Gastrocnemius medialis (tissue), 4 donors: ENCODE data around the gene TMEM109.

Experiments
- POLR2A ChIP-seq, 2 donors: fragments of 450-650 bp; IDR thresholded peaks; one replicate each; pipeline ENCODE4 v1.6.1; 2017; ENCODE audit warnings: antibody characterized with exemption in 2 of 2, mild to moderate bottlenecking in 2 of 2, moderate library complexity in 2 of 2
- TF ChIP-seq, protein P1 (sequence below), 5 experiments: fragments of 450-650 bp in 3 of 5; fragments of 200-600 bp in 2 of 5; sonication (generic) in 2 of 5; IDR thresholded peaks in 4 of 5; conservative IDR thresholded peaks in 1 of 5; 1 replicate in 4 of 5; 2 replicates in 1 of 5; pipeline ENCODE4 v1.5.1; 2016 to 2019; ENCODE audit warnings: antibody characterized with exemption in 5 of 5, mild to moderate bottlenecking in 3 of 5, moderate library complexity in 3 of 5

DNA sequence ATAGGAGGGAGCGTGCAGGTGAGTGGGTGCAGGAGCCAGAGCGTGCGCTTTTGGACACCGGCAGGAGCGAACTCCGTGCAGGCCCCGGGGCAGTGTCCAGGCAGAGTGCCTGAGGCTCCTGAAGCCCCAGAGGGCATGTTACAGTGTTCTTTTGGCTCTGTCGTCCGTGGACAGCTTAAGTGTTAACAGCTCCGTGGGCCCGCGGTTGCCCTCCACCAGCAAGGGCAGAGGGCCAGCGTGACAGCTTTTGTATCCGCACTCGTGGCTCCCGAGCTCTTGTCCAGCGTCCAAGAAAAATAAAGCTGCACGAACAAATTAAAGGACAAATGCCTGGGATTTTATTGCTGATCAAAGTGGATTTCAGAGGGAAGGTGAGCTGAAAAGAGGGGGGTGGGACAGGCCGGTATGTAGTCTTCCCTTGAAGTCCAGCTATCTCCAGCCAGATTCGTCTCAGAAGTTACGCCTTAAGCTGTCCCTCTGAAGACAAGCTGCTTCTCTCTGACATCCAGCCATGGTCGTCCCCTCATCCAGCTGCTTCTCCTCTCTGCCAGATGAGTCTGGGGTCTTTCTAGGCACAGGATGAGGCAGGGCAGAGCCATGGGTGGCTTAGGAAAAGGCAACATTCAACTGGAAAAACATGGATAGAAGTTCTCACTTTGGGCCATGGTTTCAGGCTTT is 968 bp upstream of the TMEM109 start:
- TF ChIP-seq, protein P1, sequence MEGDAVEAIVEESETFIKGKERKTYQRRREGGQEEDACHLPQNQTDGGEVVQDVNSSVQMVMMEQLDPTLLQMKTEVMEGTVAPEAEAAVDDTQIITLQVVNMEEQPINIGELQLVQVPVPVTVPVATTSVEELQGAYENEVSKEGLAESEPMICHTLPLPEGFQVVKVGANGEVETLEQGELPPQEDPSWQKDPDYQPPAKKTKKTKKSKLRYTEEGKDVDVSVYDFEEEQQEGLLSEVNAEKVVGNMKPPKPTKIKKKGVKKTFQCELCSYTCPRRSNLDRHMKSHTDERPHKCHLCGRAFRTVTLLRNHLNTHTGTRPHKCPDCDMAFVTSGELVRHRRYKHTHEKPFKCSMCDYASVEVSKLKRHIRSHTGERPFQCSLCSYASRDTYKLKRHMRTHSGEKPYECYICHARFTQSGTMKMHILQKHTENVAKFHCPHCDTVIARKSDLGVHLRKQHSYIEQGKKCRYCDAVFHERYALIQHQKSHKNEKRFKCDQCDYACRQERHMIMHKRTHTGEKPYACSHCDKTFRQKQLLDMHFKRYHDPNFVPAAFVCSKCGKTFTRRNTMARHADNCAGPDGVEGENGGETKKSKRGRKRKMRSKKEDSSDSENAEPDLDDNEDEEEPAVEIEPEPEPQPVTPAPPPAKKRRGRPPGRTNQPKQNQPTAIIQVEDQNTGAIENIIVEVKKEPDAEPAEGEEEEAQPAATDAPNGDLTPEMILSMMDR (IDR thresholded peaks at IDR 0.05 in 4 of 5, conservative IDR thresholded peaks at IDR 0.05 in 1 of 5): no peak
- no peak for TF ChIP-seq POLR2A (IDR thresholded peaks at IDR 0.05)
